Activated CD8-positive, alpha-beta T cell treated with anti-CD3 and anti-CD28 coated beads for 36 hours (primary cell): ENCODE data around the gene UNC45B. TPM values are rescaled to one million over a fixed set of nuclear protein-coding genes. Genes with fewer than 3 reads are reported as not detected.

Experiments used
- ATAC-seq: fragments of 200-7000 bp; cut with Tn5 transposase; one replicate; pipeline ENCODE4 v1.10.0; 2021; ENCODE audit warnings: mild to moderate bottlenecking, moderate library complexity
- CTCF ChIA-PET: fragments of 350-600 bp; sonication (Branson Sonifier 250); formaldehyde crosslinking; loops from one replicate; lab custom pipeline; 2021; ENCODE audit warnings: antibody characterized with exemption; lab: Charles Lee
- POLR2A ChIA-PET: fragments of 350-600 bp; sonication (Branson Sonifier 250); formaldehyde crosslinking; loops from one replicate; lab custom pipeline; 2021; ENCODE audit warnings: antibody characterized with exemption; lab: Charles Lee
- DNase-seq: peaks from one replicate; pipeline ENCODE4 v3.0.0-alpha.2; 2020
- H3K27ac Mint-ChIP-seq: one replicate; pipeline ENCODE4 v1.8.0; 2021; ENCODE audit warnings: mild to moderate bottlenecking, mixed read lengths
- H3K27me3 Mint-ChIP-seq: one replicate; pipeline ENCODE4 v1.8.0; 2021; ENCODE audit warnings: mixed read lengths
- H3K36me3 Mint-ChIP-seq: one replicate; pipeline ENCODE4 v1.8.0; 2021; ENCODE audit warnings: low read depth, mixed read lengths
- H3K4me1 Mint-ChIP-seq: one replicate; pipeline ENCODE4 v1.8.0; 2021; ENCODE audit warnings: low read depth, mixed read lengths
- H3K4me3 Mint-ChIP-seq: one replicate; pipeline ENCODE4 v1.8.0; 2021; ENCODE audit warnings: mild to moderate bottlenecking, moderate library complexity, mixed read lengths
- H3K9me3 Mint-ChIP-seq: one replicate; pipeline ENCODE4 v1.8.0; 2021; ENCODE audit warnings: mixed read lengths
- intact Hi-C: fragments of 100-400 bp; cut with micrococcal nuclease; formaldehyde crosslinking; loops from one replicate; pipeline ENCODE4 v1.10.0; 2022
- total RNA-seq, 2 experiments: library from RNA; stranded (reverse); gene quantifications; one replicate each; pipeline ENCODE4 v1.2.3, GENCODE V29; 2021
- TF ChIP-seq, protein P1 (sequence below): fragments of 200-600 bp; IDR thresholded peaks from one replicate; pipeline ENCODE4 v1.8.0; 2022; ENCODE audit warnings: antibody characterized with exemption, mild to moderate bottlenecking

The UNC45B gene
- total RNA-seq, 2 experiments from 2014 or later = 0.11 TPM; not detected in 1

DNA sequence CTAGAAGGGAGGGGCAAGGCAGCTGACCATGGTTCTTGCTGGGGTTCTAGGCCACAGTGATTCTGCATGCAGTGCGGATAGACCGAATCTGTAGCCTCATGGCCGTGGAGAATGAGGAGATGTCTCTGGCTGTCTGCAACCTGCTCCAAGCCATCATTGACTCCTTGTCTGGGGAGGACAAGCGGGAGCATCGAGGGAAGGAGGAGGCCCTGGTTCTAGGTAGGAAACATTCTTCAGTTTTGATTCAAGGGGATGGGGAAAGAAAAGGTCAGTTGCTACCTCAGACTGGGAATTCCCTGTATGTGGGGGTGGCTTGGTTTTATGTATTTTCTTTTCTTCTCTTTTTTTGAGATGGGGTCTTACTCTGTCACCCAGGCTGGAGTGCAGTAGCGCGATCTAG is 7.6 kb downstream of the UNC45B start:
- no peak for ATAC-seq
- no peak for DNase-seq
- Mint-ChIP-seq H3K27me3 (no peaks in the 10 kb centered on the region), H3K36me3 (no peaks in the 10 kb centered on the region), H3K9me3 (no peaks in the 10 kb centered on the region), H3K27ac (no peak overlapping the region), H3K4me1 (peaks cover 15% of the 10 kb centered on the region), H3K4me3 (no peak overlapping the region)
- intact Hi-C loops = no loop called here
- ChIA-PET CTCF (interaction anchor here (1.1 kb wide), 1 partner anchor 12 kb away, joined by 3 read pairs; no protein-coding TSS in a partner anchor), POLR2A (no interaction called here)
- TF ChIP-seq, protein P1, sequence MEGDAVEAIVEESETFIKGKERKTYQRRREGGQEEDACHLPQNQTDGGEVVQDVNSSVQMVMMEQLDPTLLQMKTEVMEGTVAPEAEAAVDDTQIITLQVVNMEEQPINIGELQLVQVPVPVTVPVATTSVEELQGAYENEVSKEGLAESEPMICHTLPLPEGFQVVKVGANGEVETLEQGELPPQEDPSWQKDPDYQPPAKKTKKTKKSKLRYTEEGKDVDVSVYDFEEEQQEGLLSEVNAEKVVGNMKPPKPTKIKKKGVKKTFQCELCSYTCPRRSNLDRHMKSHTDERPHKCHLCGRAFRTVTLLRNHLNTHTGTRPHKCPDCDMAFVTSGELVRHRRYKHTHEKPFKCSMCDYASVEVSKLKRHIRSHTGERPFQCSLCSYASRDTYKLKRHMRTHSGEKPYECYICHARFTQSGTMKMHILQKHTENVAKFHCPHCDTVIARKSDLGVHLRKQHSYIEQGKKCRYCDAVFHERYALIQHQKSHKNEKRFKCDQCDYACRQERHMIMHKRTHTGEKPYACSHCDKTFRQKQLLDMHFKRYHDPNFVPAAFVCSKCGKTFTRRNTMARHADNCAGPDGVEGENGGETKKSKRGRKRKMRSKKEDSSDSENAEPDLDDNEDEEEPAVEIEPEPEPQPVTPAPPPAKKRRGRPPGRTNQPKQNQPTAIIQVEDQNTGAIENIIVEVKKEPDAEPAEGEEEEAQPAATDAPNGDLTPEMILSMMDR = no peak

DNA sequence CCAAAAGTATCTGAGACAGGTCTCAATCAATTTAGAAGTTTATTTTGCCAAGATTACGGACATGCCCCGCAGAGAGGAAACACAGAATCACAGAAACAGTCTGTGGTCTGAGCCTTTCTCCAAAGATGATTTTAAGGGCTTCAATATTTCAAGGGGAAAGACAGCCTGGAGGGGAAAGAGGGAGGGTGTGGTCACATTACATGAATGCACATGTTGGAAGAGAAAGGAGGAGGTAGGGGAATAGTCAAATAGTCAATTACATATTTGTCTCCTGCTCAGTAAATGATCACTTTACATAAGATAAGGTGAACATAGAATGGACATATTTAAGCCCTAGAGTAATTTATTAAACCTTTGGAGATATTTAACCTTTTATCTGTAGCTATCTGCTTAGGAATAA is 12.3 kb downstream of the UNC45B start:
- no peaks in the 10 kb centered on the region for H3K36me3 Mint-ChIP-seq
- intact Hi-C loops = no loop called here
- ChIA-PET CTCF (interaction anchor here (1.6 to 1.9 kb wide), 2 partner anchors 16 to 152 kb away, joined by 3 to 6 read pairs; no protein-coding TSS in a partner anchor), POLR2A (interaction anchor here (0.7 to 1.4 kb wide), 5 partner anchors 10 to 417 kb away, joined by 3 to 6 read pairs (median 3); partner anchors contain the start of gene SLFN5)
- ATAC-seq (no peak), DNase-seq (no peak)
- no peak overlapping the region for H3K4me3 Mint-ChIP-seq
- H3K27ac Mint-ChIP-seq = no peak overlapping the region
- peaks cover 2% of the 10 kb centered on the region for H3K9me3 Mint-ChIP-seq
- TF ChIP-seq, protein P1 = no peak
- peaks cover 35% of the 10 kb centered on the region for H3K4me1 Mint-ChIP-seq
- H3K27me3 Mint-ChIP-seq = no peaks in the 10 kb centered on the region

DNA sequence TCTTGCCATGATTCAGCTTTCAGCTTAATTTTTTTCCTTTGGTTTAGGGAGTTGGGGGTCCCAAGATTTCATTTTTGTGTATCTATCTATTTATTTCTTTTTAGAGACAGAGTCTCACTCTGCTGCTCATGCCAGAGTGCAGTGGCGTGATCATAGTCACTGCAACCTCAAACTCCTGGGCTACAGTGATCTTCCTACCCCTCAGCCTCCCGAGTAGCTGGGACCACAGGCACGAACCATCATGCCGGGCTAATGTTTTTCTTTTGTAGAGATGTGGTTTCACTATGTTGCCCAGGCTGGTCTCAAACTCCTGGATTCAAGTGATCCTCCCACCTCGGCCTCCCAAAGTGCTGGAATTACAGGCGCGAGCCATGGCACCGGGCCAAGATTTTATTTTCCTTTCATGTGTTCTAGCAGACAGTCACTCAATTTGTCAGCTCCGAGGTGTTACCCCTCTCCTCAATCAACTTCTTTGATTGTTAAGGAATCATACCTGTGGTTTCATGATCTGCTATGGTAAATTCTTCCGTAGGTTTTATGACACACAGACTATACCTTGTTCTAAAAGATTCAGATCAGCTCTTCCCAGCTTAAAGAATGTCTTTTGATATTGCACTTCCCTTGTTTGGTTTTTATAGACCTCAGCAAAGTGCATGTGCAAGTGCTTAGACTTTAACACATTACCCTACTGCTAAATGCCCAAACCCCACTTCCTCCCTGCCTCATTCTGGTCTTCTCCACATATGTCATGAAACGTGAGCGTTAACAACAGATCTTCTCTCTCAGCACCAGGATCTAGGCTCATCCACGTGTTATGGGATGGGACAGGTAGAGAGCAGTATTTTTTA is 13.0 kb downstream of the UNC45B start:
- CTCF ChIA-PET = interaction anchor here (1.3 to 1.9 kb wide), 5 partner anchors 10 to 603 kb away, joined by 3 to 6 read pairs (median 4); no protein-coding TSS in a partner anchor
- Mint-ChIP-seq H3K27me3 (no peaks in the 10 kb centered on the region), H3K4me1 (peaks cover 36% of the 10 kb centered on the region), H3K9me3 (peaks cover 2% of the 10 kb centered on the region), H3K36me3 (no peaks in the 10 kb centered on the region), H3K27ac (peak overlapping the region; percentile 78), H3K4me3 (peak overlapping the region; percentile 12)
- DNase-seq (peak; percentile 32), ATAC-seq (peak; percentile 66)
- intact Hi-C loops = no loop called here
- TF ChIP-seq, protein P1 = no peak
- POLR2A ChIA-PET = interaction anchor here (0.7 to 1.4 kb wide), 8 partner anchors 9 to 416 kb away, joined by 3 to 6 read pairs (median 3); partner anchors contain the start of gene SLFN5

DNA sequence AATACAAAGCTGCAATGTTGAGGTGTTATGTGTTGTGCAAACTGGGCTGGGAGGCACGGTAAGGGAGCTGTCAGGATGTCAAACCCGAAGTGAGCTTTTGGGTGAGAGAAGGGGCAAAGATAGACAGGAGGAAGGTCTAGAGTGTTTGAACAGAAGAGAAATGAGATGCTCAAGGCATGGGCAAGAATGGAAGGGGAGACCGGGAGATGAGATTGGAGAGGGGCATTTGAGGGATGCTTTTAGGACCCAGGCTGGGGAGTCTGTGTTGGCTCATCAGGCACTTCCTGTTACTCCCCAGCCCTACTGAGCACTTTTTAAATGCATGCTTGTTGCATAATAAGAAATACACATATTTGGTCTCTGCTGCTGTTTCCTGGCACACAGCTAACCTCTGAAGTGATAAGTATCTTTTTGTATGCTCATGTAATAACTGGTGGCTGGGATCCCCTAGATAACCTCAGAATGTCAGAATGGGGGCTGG is 13.7 kb downstream of the UNC45B start:
- Mint-ChIP-seq H3K4me3 (peak overlapping the region; percentile 12), H3K9me3 (peaks cover 2% of the 10 kb centered on the region), H3K4me1 (peaks cover 38% of the 10 kb centered on the region), H3K27ac (peak overlapping the region; percentile 78), H3K27me3 (no peaks in the 10 kb centered on the region), H3K36me3 (no peaks in the 10 kb centered on the region)
- ATAC-seq = peak; percentile 55
- intact Hi-C loops = no loop called here
- CTCF ChIA-PET = interaction anchor here (1.3 to 1.9 kb wide), 5 partner anchors 10 to 603 kb away, joined by 3 to 6 read pairs (median 4); no protein-coding TSS in a partner anchor
- no peak for DNase-seq
- POLR2A ChIA-PET = interaction anchor here (0.6 to 1.4 kb wide), 5 partner anchors 9 to 452 kb away, joined by 3 to 5 read pairs (median 3); no protein-coding TSS in a partner anchor
- TF ChIP-seq, protein P1 = no peak
